Kidney (tissue), 14 donors: Measurements from ENCODE around the gene ZNF618. TPM values are rescaled to one million over a fixed set of nuclear protein-coding genes. Genes with fewer than 3 reads are reported as not detected.

Experiments used
- DNase-seq, 5 donors: peaks; one replicate each; pipeline ENCODE4 v3.0.0-alpha.2; 2013 to 2020
- FAIRE-seq: peaks from 2 replicates; lab custom pipeline; 2012; peaks lifted over from hg19 to GRCh38; lab: Jason Lieb, UNC
- H3K27ac ChIP-seq, 2 donors: one replicate each; pipeline ENCODE4 v1.7.0; 2013; ENCODE audit warnings: low read depth in 2 of 2, low read length in 2 of 2, inconsistent platforms in 1 of 2
- H3K27me3 ChIP-seq: one replicate; pipeline ENCODE4 v1.7.1; 2013; ENCODE audit warnings: low read length, inconsistent platforms; ENCODE audit not compliant: control insufficient read depth, insufficient read depth
- H3K36me3 ChIP-seq, 3 donors: one replicate each; pipeline versions ENCODE4 v1.7.0 to v1.7.1; 2013; ENCODE audit warnings: low read length in 3 of 3, control low read depth in 1 of 3, inconsistent platforms in 1 of 3; ENCODE audit not compliant: insufficient read depth in 3 of 3, control insufficient read depth in 2 of 3
- H3K4me1 ChIP-seq, 3 donors: one replicate each; pipeline versions ENCODE4 v1.7.0 to v1.7.1; 2013; ENCODE audit warnings: low read length in 3 of 3, inconsistent platforms in 1 of 3, low read depth in 1 of 3; ENCODE audit not compliant: control insufficient read depth in 2 of 3, insufficient read depth in 2 of 3
- H3K4me3 ChIP-seq, 3 donors: one replicate each; pipeline versions ENCODE4 v1.7.0 to v1.8.1; 2013; ENCODE audit warnings: low read length in 3 of 3, control low read depth in 1 of 3, inconsistent platforms in 1 of 3
- H3K9ac ChIP-seq, 3 donors: one replicate each; pipeline versions ENCODE4 v1.7.0 to v1.7.1; 2013; ENCODE audit warnings: low read length in 3 of 3, control low read depth in 1 of 3, inconsistent platforms in 1 of 3
- H3K9me3 ChIP-seq, 3 donors: one replicate each; pipeline versions ENCODE4 v1.7.0 to v1.7.1; 2013; ENCODE audit warnings: low read length in 3 of 3, control low read depth in 1 of 3, inconsistent platforms in 1 of 3; ENCODE audit not compliant: control insufficient read depth in 2 of 3, insufficient read depth in 1 of 3
- intact Hi-C: fragments of 100-400 bp; cut with DNase I; formaldehyde crosslinking; loops from one replicate; pipeline ENCODE4 v1.11.1; 2022
- polyA plus RNA-seq: library from polyadenylated mRNA; stranded (reverse); fragments of 350-450 nt; fragmentation: Illumina TruSeq; extraction: RNeasy Lipid Tissue Mini Kit (QIAGEN cat#74804); gene quantifications from one replicate; pipeline ENCODE4 v1.2.3, GENCODE V29; 2014; ENCODE audit warnings: low read depth, low replicate concordance; ENCODE audit not compliant: insufficient read depth
- total RNA-seq: library from RNA; stranded (reverse); fragmentation: NEBNext Ultra II Directional; extraction: Animal tissue kit (Norgen Biotek cat#: 25700); gene quantifications from one replicate; pipeline ENCODE4 v1.2.1, GENCODE V29; 2021
- TF ChIP-seq, protein P1 (sequence below): IDR thresholded peaks from 3 replicates; pipeline ENCODE4 v1.5.1; 2012; ENCODE audit warnings: mild to moderate bottlenecking, moderate library complexity, borderline replicate concordance; ENCODE audit not compliant: insufficient read depth; ENCODE audit errors: extremely low read depth
- donor health status: control.
- donor health status: control.
- donor health status: control.
- donor health status: control.
- donor health status: control.
- donor health status: DM: yes; HTN: yes; CAD: no.
- donor health status: Normal renal cell carcinoma (clear cell type).

The ZNF618 gene
- total and polyA plus RNA-seq, 2 donors from 2014 or later = 5.6 to 31.9 TPM

GRCh38 chr9:114001794-114002261 is 125.7 kb downstream of the ZNF618 start:
- DNase-seq (peak in 3 of 5 donors; percentile 2 to 51 (median 24)), FAIRE-seq (no peak)
- no peak overlapping the region for H3K9ac ChIP-seq
- H3K9me3 ChIP-seq = no peaks in the 10 kb centered on the region
- intact Hi-C loops = no loop called here
- TF ChIP-seq, protein P1, sequence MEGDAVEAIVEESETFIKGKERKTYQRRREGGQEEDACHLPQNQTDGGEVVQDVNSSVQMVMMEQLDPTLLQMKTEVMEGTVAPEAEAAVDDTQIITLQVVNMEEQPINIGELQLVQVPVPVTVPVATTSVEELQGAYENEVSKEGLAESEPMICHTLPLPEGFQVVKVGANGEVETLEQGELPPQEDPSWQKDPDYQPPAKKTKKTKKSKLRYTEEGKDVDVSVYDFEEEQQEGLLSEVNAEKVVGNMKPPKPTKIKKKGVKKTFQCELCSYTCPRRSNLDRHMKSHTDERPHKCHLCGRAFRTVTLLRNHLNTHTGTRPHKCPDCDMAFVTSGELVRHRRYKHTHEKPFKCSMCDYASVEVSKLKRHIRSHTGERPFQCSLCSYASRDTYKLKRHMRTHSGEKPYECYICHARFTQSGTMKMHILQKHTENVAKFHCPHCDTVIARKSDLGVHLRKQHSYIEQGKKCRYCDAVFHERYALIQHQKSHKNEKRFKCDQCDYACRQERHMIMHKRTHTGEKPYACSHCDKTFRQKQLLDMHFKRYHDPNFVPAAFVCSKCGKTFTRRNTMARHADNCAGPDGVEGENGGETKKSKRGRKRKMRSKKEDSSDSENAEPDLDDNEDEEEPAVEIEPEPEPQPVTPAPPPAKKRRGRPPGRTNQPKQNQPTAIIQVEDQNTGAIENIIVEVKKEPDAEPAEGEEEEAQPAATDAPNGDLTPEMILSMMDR = no peak
- peaks cover 7 to 32% (median 17%) of the 10 kb centered on the region in 3 donors for H3K36me3 ChIP-seq
- no peak overlapping the region for H3K4me3 ChIP-seq
- H3K27ac ChIP-seq = no peak overlapping the region
- no peaks in the 10 kb centered on the region for H3K27me3 ChIP-seq
- peaks cover 0 to 27% (median 8%) of the 10 kb centered on the region in 3 donors for H3K4me1 ChIP-seq

- Histone ChIP-seq H3K9ac (no peak overlapping the region), H3K27ac (no peak overlapping the region), H3K9me3 (no peaks in the 10 kb centered on the region), H3K36me3 (peaks cover 7 to 37% (median 20%) of the 10 kb centered on the region in 3 donors), H3K27me3 (no peaks in the 10 kb centered on the region), H3K4me1 (peaks cover 0 to 25% (median 7%) of the 10 kb centered on the region in 3 donors), H3K4me3 (no peak overlapping the region)
- TF ChIP-seq, protein P1 = no peak
- DNase-seq (peak in 3 of 5 donors; percentile 8 to 57 (median 24)), FAIRE-seq (no peak)
- intact Hi-C loops = no loop called here
These were observed 126.3 kb downstream of the ZNF618 start for GRCh38 chr9:114002271-114002985.

- peaks cover 0 to 21% (median 4%) of the 10 kb centered on the region in 3 donors for H3K4me1 ChIP-seq
- TF ChIP-seq, protein P1 = no peak
- DNase-seq (peak in 3 of 5 donors; percentile 1 to 31 (median 6)), FAIRE-seq (no peak)
- no peak overlapping the region for H3K9ac ChIP-seq
- no peak overlapping the region for H3K4me3 ChIP-seq
- peaks cover 7 to 37% (median 20%) of the 10 kb centered on the region in 3 donors for H3K36me3 ChIP-seq
- no peaks in the 10 kb centered on the region for H3K9me3 ChIP-seq
- H3K27ac ChIP-seq = no peak overlapping the region
- intact Hi-C loops = no loop called here
- H3K27me3 ChIP-seq = no peaks in the 10 kb centered on the region
These were observed 126.9 kb downstream of the ZNF618 start for GRCh38 chr9:114002986-114003350.
